Measurements from ENCODE around the gene DCXR.

The DCXR gene

GRCh38 chr17:82021107-82021899 lies 16.2 kb downstream of the DCXR start:
- peak; percentile 30 for DNase-seq

GRCh38 chr17:82020572-82021106 lies 16.9 kb downstream of the DCXR start:
- no peak for DNase-seq

- peak; percentile 39 for DNase-seq
Measured at GRCh38 chr17:82019690-82020571, 17.6 kb downstream of the DCXR start.

GRCh38 chr17:82018989-82019689 lies 18.4 kb downstream of the DCXR start:
- no peak for DNase-seq

GRCh38 chr17:82018152-82018988 lies 19.1 kb downstream of the DCXR start:
- no peak for DNase-seq

- no peak for DNase-seq
Measured at GRCh38 chr17:82017612-82018151, 19.8 kb downstream of the DCXR start.

- DNase-seq: no peak
Measured at GRCh38 chr17:82016875-82017459, 20.5 kb downstream of the DCXR start.

- no peak for DNase-seq
Measured at GRCh38 chr17:82016061-82016874, 21.2 kb downstream of the DCXR start.

- DNase-seq: no peak
Measured at GRCh38 chr17:82015311-82015971, 22.1 kb downstream of the DCXR start.

- no peak for DNase-seq
Measured at GRCh38 chr17:82014971-82015310, 22.6 kb downstream of the DCXR start.

GRCh38 chr17:82014432-82014831 lies 23.1 kb downstream of the DCXR start:
- DNase-seq: no peak

- no peak for DNase-seq
Measured at GRCh38 chr17:82013772-82014321, 23.6 kb downstream of the DCXR start.

- DNase-seq: no peak
Measured at GRCh38 chr17:82013341-82013740, 24.2 kb downstream of the DCXR start.

- DNase-seq: no peak
Measured at GRCh38 chr17:82012640-82013295, 24.7 kb downstream of the DCXR start.

- DNase-seq: no peak
Measured at GRCh38 chr17:82012261-82012639, 25.2 kb downstream of the DCXR start.

- no peak for DNase-seq
Measured at GRCh38 chr17:82011617-82012187, 25.8 kb downstream of the DCXR start.

GRCh38 chr17:82010575-82011525 lies 26.6 kb downstream of the DCXR start:
- no peak for DNase-seq

GRCh38 chr17:82009413-82009812 lies 28.1 kb downstream of the DCXR start:
- no peak for DNase-seq
